ENCODE results near the gene STAT5B. TPM values are rescaled to one million over a fixed set of nuclear protein-coding genes. Genes with fewer than 3 reads are reported as not detected.
A peak's percentile ranks its signal among the peaks of the same experiment; 100 is the strongest.

STAT5B gene
- total and polyA plus RNA-seq, 2 of the 13 experiments (the other 11 are each of a cell fraction or from before 2014, with no cell fraction given), result 21.0 to 42.8 TPM

GRCh38 chr17:42179911-42180410, 96.2 kb downstream of the STAT5B start (continued):
- TF ChIP-seq, protein P1, sequence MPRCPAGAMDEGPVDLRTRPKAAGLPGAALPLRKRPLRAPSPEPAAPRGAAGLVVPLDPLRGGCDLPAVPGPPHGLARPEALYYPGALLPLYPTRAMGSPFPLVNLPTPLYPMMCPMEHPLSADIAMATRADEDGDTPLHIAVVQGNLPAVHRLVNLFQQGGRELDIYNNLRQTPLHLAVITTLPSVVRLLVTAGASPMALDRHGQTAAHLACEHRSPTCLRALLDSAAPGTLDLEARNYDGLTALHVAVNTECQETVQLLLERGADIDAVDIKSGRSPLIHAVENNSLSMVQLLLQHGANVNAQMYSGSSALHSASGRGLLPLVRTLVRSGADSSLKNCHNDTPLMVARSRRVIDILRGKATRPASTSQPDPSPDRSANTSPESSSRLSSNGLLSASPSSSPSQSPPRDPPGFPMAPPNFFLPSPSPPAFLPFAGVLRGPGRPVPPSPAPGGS (CRISPR knock-in tag; IDR thresholded peaks at IDR 0.05), result peak; percentile 41
- TF ChIP-seq, protein P2, sequence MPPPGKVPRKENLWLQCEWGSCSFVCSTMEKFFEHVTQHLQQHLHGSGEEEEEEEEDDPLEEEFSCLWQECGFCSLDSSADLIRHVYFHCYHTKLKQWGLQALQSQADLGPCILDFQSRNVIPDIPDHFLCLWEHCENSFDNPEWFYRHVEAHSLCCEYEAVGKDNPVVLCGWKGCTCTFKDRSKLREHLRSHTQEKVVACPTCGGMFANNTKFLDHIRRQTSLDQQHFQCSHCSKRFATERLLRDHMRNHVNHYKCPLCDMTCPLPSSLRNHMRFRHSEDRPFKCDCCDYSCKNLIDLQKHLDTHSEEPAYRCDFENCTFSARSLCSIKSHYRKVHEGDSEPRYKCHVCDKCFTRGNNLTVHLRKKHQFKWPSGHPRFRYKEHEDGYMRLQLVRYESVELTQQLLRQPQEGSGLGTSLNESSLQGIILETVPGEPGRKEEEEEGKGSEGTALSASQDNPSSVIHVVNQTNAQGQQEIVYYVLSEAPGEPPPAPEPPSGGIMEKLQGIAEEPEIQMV (CRISPR knock-in tag; IDR thresholded peaks at IDR 0.05; ENCODE audit: low read depth), result peak; percentile 67; the same call in 1 of the 2 replicates
- TF ChIP-seq TEAD2 (CRISPR knock-in tag; IDR thresholded peaks at IDR 0.05), result peak; percentile 98
- 0 out of 2 replicates have a peak, but pooled peaks have one; percentile 19 for TF ChIP-seq PRMT3 (CRISPR knock-in tag; IDR thresholded peaks at IDR 0.05; ENCODE audit: borderline replicate concordance, low read depth)
- no peak for TF ChIP-seq KAT2B (IDR thresholded peaks at IDR 0.05; ENCODE audit: borderline replicate concordance, low read depth, low read length)
- no peak for TF ChIP-seq KLF13 (CRISPR knock-in tag; IDR thresholded peaks at IDR 0.05)
- TF ChIP-seq NFIB (CRISPR knock-in tag; IDR thresholded peaks at IDR 0.05; ENCODE audit: borderline replicate concordance), result no peak
- peak; percentile 79 for TF ChIP-seq RARA (CRISPR knock-in tag; IDR thresholded peaks at IDR 0.05)
- TF ChIP-seq SMC3 (IDR thresholded peaks at IDR 0.05; ENCODE audit: low read length), result no peak
- no peak for TF ChIP-seq NBN (conservative IDR thresholded peaks at IDR 0.05)
- no peak for TF ChIP-seq HIVEP1 (CRISPR knock-in tag; IDR thresholded peaks at IDR 0.05)
- peak; percentile 28; the same call in 1 of the 2 replicates for TF ChIP-seq TBP (CRISPR knock-in tag; IDR thresholded peaks at IDR 0.05)
- TF ChIP-seq GZF1 (CRISPR knock-in tag; IDR thresholded peaks at IDR 0.05), result no peak
- TF ChIP-seq CREB3 (CRISPR knock-in tag; IDR thresholded peaks at IDR 0.05), result peak; percentile 92; the same call in 1 of the 2 replicates
- no peak; the same call in 1 of the 2 replicates for TF ChIP-seq ZNF746 (CRISPR knock-in tag; IDR thresholded peaks at IDR 0.05)
- TF ChIP-seq SIN3B (IDR thresholded peaks at IDR 0.05; ENCODE audit: low read length), result no peak
- peak; percentile 75; the same call in 1 of the 2 replicates for TF ChIP-seq ZSCAN25 (CRISPR knock-in tag; IDR thresholded peaks at IDR 0.05)
- peak; percentile 84 for TF ChIP-seq TEAD3 (CRISPR knock-in tag; optimal IDR thresholded peaks at IDR 0.05; ENCODE audit: borderline replicate concordance)
- peak; percentile 94; the same call in 1 of the 2 replicates for TF ChIP-seq ZNF446 (CRISPR knock-in tag; IDR thresholded peaks at IDR 0.05)
- TF ChIP-seq ZNF547 (CRISPR knock-in tag; IDR thresholded peaks at IDR 0.05), result 0 out of 2 replicates have a peak, but pooled peaks have one; percentile 48
- TF ChIP-seq AKAP8 (CRISPR knock-in tag; IDR thresholded peaks at IDR 0.05), result no peak
- peak; percentile 80 for TF ChIP-seq ZNF777 (CRISPR knock-in tag; IDR thresholded peaks at IDR 0.05)
- peak; percentile 62; the same call in 1 of the 2 replicates for TF ChIP-seq SP4 (CRISPR knock-in tag; IDR thresholded peaks at IDR 0.05)
- no peak for TF ChIP-seq MED8 (CRISPR knock-in tag; IDR thresholded peaks at IDR 0.05; ENCODE audit: insufficient replicate concordance)
- TF ChIP-seq ZNF616 (CRISPR knock-in tag; IDR thresholded peaks at IDR 0.05; ENCODE audit: low read depth), result peak; percentile 86; the same call in 1 of the 2 replicates
- TF ChIP-seq ZNF12 (CRISPR knock-in tag; IDR thresholded peaks at IDR 0.05), result peak; percentile 87
- TF ChIP-seq, protein P3, sequence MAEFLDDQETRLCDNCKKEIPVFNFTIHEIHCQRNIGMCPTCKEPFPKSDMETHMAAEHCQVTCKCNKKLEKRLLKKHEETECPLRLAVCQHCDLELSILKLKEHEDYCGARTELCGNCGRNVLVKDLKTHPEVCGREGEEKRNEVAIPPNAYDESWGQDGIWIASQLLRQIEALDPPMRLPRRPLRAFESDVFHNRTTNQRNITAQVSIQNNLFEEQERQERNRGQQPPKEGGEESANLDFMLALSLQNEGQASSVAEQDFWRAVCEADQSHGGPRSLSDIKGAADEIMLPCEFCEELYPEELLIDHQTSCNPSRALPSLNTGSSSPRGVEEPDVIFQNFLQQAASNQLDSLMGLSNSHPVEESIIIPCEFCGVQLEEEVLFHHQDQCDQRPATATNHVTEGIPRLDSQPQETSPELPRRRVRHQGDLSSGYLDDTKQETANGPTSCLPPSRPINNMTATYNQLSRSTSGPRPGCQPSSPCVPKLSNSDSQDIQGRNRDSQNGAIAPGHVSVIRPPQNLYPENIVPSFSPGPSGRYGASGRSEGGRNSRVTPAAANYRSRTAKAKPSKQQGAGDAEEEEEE (CRISPR knock-in tag; IDR thresholded peaks at IDR 0.05; ENCODE audit: borderline replicate concordance), result no peak
- peak; percentile 79 for TF ChIP-seq ZBTB38 (CRISPR knock-in tag; IDR thresholded peaks at IDR 0.05)
